Activated T-cell treated with anti-CD3 and anti-CD28 coated beads for 4 hours (primary cell): Measurements from ENCODE around the gene MRPL36.

Experiments
- DNase-seq: peaks from one replicate; pipeline ENCODE4 v3.0.0-alpha.2; 2020

Gene MRPL36

DNA sequence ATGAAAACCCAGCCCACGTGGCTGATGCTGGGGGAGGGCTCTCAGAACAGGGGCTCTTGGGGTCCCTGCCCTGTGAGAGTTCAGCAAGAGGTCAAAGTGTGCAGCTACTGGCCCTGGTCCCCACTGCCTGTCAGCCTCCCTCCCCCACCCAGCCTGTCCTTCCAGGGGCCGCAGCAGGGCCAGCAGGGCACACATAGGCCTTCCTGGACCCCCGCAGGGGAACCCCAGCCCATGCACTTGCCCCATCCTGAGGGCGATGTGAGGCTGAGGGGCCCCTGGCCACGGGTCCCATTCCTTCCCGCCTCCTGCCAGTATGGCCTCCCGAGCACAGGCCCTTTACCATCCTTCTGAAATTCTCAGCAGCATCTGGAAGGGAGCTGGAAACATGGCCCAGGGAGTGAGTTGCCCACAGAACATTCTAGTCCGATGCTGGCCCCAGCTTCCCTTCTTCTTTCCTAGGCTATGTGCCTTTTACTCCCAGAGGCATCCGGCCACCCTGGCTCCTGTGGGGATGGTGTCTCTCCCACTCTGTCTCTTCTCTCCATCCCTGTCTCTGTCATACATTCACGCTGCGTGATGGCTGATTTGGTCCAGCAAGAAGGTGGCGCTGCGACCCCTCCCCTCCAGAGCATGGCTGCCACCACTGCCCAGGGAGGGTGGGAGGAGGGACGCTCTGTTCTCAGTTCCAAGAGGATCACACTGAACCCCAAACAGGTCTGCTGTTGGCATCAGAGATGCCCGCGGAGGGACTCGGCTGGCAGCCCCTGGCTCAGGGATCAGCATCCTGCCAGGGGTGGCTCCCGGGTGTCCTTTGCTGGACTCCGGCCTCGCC, 19.6 kb downstream of the MRPL36 start:
- DNase-seq: no peak

DNA sequence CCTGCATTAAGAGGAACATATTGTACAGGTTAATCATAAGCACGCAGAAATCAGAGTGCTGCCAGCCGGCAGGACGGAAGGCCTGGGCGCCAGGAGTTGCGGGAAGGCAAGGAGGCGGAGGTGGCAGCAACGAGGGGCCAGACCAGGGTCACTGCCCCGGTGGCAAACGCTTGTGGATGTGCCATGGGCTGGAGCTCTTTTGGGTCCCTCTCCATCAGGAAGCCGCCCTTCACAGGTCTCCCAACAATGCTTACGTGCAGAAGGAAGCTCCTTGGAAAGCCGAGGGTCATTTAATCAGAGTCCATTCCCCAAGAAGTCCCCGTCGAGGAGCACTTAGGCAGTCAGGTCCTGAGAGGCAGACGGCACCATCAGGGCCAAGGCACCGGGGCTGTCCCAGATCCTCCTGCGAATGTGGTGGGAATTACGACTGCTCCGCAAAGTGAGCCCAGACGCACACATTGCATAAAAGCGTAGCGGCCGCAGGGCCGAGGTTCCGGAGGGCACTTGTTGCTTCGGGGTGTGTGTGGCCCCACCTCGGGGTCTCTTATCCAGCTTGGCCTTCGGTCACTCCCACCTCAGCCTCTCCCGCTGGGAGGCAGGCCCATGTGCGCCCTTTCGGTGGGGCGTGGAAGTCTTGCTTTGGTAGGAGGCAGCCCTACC, 20.5 kb downstream of the MRPL36 start:
- DNase-seq: no peak

DNA sequence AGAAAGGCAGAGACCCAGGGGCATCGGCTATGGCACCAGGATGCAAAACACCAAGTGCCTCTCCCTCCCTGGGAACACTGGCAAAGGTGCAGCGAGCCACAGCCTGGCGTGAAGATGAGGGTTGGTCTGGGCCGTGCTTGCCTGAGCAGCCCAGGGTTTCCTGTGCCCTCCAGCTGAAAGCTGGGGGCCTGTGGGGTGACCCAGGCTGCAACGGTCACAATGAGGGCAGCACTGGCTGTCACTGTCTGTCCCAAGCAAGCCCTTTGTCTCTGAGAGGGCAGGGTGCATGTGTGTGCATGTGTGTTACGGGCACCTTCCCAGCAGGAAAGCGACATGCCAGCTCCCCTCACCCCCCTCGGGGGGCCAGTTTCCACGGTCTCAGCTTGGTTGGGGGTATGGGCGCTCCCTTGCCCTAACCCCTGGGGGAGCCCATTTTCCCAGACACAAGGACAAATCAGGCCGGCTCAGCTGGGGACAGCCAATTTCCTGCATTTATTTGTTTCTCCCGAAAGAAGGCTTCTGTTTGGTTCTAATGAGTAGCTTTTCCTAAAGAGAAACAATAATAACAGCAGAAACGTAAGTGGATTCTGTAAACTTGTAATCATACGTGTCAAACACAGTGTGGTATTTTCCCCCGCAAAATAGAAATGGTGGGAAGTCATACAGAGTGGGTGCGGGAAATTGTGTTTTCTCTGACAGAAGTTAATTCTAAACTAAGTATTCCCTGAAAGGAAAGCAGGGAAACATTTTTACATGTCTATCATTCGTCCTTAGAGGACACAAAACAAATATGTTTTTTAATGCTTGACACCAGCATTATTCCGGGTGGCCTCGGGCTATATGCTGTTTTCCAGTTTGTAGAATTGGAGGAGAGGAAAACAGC, 21.3 kb downstream of the MRPL36 start:
- DNase-seq: no peak

DNA sequence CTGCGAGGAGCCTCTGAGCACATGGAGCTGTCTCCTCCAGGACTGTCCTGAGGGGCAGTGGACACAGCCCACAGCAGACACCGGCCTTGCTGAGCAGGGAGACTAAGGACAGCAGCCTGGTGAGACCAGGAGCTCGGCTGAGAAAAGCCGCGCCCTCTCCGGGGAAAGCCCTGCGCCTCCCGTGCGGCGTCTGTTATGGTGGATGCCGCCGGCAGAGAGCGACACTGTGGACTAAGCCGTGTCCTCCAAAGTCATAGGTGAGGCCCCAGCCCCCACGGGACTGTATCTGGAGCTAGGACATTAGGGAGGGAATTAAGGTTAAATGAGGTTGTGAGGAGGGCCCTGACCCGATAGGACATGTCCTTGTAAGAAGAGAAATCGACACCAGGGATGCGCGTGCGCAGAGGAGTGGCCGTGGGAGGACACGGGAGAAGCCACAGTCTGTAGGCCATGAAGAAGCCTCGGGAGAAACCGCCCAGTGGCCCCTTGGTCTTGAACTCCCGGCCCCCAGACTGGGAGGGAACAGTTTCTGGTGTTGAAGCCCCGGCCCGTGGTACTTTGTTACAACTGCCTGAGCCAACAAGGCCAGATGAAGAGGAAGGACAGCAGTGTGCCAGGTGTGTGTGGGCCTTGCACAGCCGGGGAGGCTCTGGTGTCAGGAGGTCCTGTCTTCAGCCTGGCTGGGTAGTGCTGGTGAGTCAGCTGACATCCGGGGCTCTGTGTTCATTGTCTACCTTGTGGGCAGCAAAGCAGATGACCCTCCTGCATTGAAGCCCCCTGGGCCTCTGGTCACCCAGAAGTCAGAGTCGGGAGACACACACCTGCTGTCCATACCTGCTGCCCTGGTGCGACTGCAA, 22.1 kb downstream of the MRPL36 start:
- no peak for DNase-seq

DNA sequence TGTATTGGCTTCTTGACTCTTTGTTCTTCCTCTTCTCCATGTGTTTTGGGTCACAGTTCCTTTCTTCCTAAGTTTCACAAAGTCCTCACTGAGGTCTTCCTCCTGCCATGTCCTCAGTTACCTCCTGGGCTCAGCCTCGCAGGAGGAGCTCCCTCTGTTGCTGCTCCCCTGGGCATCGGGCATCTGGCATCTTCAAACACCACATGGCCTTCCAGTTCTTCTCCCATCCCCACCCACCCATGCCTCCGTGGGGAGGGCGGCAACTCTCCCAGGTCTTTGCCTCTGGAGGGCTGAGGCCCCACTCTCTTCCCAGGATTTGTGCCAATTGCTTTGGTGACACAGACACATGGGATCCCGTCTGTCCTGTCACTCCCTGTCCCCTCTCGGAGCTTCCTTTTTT, 22.8 kb downstream of the MRPL36 start:
- DNase-seq: no peak

DNA sequence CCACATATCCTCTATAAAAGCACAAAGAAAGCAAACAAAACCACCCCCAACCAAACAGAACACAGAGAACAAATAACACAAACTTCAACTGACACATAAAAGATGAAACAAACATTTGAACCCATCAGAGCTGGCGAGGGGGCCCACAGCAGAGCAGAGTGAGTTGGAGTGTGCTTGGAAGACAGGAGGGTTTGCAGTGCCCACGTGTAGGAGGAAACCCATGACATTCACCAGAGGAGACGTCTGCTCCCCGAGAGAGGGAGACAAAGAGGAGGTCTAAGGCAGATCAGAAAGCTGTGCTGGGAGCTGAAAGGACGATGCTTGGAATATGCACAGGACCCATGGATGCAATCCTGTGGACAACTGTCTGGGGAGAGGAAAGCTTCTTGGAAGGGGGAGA, 27.0 kb downstream of the MRPL36 start:
- DNase-seq: no peak

DNA sequence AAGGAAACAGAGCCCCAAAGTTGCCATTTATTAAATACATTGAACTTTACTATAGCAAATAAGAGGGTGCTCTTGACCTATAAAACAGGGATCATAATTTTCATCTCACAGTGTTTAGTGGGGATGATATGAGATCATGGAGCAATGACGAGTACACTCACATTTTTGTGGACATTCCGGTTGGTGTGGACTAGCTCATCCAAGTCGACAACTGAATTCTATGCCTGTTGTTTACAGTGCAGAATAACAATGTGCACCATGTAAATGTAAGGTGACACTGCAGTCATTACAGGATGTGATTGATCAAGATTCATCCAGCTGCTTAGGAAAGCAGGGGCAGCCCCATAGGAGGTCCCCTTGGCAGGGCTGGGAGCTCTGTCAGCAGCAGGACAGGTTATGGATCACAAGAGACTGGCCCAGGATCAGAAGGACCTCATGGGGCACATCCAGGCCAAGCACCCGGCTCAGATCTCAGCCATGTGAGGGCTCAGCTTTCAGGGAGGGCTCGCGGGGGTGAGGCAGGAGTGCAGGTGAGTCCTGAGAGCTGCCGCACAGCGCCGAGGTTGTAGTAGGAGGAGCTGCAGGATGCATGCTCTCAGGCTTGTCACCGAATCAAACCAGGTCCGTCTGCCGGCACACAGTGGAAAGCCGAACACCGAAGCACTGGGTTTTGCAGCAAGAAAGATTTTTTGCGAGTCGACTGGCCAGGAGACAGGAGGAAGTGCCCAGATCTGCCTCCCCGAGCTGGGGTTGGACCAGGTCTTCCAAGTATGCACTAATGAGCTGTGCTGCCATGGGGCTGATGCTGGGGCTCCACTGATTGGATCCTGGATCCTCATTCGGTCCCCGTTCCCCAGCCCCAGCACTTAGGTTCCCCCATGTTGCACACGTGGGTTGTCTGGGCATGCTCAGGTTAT, 28.2 kb downstream of the MRPL36 start:
- no peak for DNase-seq

DNA sequence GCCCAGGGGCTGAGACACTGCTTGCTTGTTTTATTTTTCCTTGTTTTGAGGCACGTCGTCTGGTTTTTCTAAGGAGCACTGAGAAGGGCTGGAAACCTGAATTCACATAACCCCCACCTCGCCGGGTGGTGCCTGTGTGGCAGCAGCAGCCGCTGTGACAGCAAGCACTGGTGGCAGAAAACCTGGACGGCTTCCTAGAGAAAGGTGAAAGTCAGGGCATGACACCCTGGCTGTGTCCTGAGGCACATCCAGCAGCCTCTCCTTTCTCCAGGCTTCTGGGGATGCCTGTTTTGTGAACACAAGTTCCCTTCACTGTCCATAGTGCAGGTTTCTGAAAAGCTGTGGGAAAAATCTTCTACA, 29.2 kb downstream of the MRPL36 start:
- no peak for DNase-seq

DNA sequence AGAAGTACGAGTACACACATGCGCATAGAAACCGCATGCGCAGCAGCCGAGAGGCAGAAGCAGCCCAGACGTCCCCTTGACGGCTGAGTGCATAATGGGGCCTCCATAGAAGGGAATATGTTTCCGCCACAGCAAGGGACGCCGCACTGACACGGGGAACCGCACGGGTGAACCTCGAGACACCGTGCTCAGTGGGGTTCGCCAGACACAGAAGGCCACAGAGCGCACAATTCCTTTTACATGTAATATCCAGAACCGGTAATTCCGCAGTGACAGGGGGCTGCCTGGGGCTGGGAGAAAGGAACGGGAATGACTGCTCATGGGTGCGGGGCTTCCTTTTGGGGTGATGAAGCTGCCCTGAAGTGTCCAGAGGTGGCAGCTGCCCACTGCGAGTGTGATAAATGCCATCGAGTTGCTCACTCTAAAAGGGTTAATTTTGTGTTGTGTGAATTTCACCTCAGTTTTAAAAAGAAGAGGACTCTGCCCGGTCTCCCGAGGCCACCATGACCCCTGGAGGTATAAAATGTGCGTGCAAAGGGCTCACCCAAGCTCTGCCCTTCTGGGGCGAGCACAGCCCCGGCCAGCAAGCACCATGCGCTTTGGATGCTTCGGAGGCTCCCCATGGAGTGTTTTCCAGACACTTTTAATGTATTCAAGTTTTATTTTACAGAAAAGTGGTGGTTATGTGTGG, 29.7 kb downstream of the MRPL36 start:
- no peak for DNase-seq

DNA sequence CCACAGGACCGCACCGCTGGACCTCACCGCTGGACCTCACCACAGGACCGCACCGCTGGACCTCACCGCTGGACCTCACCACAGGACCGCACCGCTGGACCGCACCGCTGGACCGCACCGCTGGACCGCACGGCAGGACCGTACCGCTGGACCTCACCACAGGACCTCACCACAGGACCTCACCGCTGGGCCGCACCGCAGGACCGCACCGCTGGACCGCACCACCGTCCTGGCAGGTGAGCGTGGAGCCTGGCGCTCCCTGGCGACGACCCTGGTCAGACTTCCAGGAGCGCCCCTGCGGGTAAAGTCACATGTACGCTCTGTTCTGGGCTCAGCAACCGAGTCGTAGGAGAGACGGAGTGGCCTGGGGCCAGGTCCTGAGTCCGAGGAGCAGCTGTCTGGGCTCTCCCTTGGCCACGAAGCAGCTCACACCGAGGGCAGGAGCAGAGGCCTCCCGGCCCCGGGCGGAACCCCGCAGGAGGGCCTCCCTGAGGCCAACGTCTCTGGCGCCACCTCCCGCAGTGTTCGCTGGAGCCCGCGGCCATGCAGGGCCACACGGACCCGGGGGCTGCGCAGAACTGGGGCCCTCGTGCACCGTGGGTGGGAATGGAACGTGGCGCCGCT, 30.5 kb downstream of the MRPL36 start:
- no peak for DNase-seq

DNA sequence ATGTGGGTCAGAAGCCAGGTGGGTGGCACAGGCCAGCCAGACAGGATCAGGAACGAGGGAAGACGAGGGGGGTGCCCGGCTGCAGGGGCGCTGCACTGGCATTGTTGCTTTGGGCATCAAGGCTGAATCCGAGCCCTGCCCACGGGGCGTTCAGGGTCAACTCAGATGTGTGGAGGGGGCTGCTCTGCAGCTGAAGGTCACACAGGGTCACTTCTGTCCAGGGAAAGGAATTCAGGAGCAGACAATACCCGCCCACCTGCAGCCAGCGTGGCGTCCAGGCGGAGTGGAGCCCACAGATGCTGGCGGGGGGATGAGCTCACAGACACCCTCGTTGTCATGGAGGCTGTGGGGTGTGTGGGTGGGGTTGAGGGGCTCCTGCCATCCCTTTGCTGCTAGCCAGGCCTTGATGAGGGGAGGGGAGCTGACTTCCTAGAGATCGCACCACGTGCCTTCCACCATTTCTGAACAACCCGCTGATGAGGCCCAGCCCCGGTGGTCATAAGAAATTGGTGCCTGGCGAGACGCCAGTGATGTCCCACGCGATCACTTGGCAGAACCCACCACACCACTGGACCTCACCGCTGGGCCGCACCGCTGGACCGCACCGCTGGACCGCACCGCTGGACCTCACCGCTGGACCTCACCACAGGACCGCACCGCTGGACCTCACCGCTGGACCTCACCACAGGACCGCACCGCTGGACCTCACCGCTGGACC, 31.2 kb downstream of the MRPL36 start:
- DNase-seq: no peak

DNA sequence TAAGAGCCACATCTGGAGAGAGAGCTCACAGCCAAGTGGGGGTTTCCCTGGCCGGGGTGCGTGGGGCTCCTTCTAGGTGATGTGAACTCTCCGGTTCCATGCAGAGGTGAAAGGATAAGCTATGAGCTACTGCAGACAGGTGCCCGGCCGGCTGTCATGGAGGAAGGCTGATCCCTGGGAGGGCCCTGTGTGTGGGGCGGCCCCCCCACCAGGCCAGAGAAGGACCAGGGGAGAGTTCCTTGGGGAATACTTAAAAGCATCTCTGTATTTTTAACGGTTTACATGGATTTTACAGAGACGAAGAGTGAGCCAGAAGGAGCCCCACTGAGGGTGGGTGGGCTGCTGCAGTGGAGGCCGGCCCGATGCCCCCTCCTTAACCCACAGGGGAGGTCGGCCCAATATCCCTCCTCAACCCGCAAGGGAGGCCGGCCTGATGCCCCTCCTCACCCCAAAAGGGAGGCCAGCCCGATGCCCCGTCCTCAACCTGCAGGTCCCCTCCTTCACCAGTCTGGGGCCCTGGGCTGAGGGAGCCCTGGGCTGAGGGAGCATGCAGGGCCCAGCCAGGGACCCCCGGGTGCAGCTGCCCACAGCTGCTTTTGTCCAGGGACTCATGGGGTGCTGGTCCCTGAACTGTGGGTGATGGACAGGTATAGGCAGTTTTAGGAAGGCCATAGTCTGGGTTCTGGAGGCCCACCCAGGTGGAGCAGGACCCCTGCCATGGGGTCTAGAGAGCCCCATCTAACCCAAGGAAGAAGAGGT, 31.9 kb downstream of the MRPL36 start:
- DNase-seq: no peak

DNA sequence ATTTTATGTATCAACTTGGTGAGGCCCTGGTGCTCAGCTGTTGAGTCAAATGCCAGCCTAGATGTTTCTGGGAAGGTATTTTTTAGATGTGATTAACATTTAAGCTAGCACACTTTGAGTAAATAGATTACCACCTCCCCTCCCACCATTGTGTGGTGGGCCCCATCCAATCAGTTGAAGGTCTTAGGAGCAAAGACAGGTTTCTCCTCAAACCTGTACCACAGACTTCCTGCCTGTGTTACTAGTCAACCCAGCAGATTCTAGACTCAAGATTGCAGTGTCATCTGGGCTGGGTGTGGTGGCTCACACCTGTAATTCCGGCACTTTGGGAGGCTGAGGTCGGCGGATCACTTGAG, 33.8 kb downstream of the MRPL36 start:
- DNase-seq: no peak

DNA sequence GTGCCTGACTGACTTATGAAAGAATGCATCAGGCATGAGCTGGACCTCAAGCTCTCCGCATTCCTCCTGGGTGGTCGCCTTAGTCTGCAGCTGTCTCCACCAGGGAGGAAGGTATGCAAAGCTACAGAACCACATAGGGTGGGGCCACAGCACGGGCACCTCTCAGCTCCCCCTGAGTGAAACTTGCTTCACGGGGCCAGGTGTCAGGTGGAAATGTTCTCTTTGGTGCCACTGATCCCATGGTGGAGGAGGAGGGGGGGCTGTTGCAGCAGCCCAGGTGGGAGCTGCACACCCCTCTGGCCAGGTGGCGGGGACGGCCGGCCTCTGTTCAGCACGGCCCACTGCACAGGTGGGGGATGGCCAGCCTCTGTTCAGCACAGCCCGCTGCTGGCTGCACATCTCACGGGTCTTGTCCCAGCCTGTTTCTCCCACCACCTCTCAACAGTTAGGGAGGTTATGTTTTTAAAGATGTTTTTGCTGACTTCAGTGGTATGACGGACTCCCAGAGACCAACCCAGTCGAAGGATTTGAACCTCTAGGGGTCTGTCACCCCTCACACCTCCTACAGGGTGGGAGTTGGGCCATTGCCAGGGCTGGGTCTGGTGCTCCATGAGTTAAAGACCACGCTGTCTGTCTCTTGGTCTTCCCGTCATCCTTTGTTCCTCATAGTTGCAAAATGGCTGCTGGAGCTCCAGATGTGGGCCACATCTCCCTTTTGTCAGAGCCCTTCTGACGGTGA, 34.3 kb downstream of the MRPL36 start:
- no peak for DNase-seq

DNA sequence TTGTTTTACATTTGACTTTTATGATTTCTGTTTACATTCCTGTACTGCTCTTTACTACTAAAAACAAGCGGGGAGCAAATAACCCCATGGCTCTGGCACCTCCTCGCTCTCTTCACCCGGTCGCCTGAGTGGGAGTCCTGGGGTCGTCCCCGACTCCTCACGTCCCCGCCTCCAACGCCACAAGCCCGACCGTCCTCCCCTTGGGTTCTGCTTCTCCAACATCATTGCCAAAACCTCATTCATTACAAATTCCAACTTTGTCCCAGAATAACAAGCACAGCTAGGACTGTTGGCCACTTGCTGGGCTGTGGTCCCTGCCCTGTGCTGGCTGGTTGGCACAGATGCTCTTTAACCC, 35.1 kb downstream of the MRPL36 start:
- DNase-seq: no peak

DNA sequence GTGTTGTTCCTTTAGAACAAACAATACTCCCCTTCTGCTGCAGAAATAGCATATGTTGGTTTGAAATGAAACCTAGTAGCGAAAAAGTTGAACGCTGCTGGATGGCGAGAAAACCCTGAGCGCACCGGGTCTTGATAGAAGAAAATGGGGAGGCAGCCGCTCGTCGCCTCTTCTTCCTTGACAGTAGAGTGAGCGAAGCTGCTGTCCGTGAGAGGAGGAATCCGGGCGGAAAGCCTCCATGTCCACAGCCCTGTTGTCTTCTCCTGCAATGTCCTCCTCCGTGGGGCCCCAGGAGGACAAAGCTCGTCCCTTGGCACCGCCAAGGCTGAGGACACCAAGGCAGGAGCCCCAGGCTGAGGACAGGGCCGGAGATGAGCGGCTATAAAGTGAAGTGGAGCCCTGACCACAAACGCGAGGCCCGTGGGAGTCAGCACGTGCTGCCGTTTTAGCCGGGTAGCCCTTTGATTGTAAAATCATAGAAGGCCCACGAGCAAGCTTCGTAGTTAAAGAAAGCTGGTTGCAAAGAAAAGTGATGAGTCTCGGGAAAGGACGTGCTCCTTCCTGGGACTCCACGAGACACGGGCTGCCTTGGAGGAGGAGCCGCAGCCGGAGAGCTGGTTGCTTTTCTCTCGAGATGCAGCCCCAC, 35.6 kb downstream of the MRPL36 start:
- DNase-seq: no peak

DNA sequence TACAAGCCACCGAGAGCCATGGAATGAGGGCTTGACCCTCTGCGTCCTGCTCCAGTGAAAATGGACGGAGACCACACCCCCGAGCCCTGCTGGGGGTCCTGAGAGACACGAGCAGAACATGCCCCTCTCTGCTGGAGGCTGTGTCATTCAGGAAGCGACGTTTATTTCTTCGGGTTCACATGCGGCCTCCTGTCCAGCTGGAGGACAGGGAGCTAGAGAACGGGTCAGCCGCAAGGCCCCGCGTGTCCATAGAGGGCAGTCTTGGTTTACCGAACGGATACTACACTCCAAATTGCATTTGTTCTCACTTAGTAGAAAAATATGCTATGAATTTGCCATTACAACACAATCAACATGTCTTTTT, 36.1 kb downstream of the MRPL36 start:
- peak; percentile 10 for DNase-seq
